Naive thymus-derived CD8-positive, alpha-beta T cell (primary cell): Measurements from ENCODE around the gene B4GALT5. TPM values are rescaled to one million over a fixed set of nuclear protein-coding genes. Genes with fewer than 3 reads are reported as not detected.

Experiments
- ATAC-seq, 2 donors: fragments of 150-1000 bp; cut with Tn5 transposase in 1 of 2; sonication (Bioruptor Pico), chemical (Tn5 transposase) in 1 of 2; 1 replicate in 1 of 2; 2 replicates in 1 of 2; pipeline ENCODE4 v1.10.0; 2021; ENCODE audit warnings: mild to moderate bottlenecking in 2 of 2, moderate library complexity in 2 of 2
- POLR2A ChIA-PET: fragments of 350-600 bp; sonication (Branson Sonifier 250); formaldehyde crosslinking; loops from one replicate; lab custom pipeline; 2021; ENCODE audit warnings: antibody characterized with exemption; lab: Charles Lee
- DNase-seq, 10 donors: peaks; one replicate each; pipeline versions ENCODE4 v3.0.0 to v3.0.0-alpha.2; 2020 to 2022
- H3K27ac Mint-ChIP-seq, 10 donors: one replicate each; pipeline ENCODE4 v1.8.0; 2020 to 2022; ENCODE audit warnings: mild to moderate bottlenecking in 10 of 10, mixed read lengths in 10 of 10, moderate library complexity in 4 of 10, inconsistent platforms in 1 of 10
- H3K27me3 Mint-ChIP-seq, 5 donors: one replicate each; pipeline ENCODE4 v1.8.0; 2021 to 2022; ENCODE audit warnings: mixed read lengths in 5 of 5
- H3K36me3 Mint-ChIP-seq, 3 donors: one replicate each; pipeline ENCODE4 v1.8.0; 2020 to 2022; ENCODE audit warnings: mixed read lengths in 3 of 3, mild to moderate bottlenecking in 2 of 3, inconsistent platforms in 1 of 3
- H3K4me1 Mint-ChIP-seq, 4 donors: one replicate each; pipeline ENCODE4 v1.8.0; 2021 to 2022; ENCODE audit warnings: mixed read lengths in 4 of 4
- H3K4me3 Mint-ChIP-seq, 10 donors: one replicate each; pipeline ENCODE4 v1.8.0; 2020 to 2022; ENCODE audit warnings: mild to moderate bottlenecking in 10 of 10, mixed read lengths in 10 of 10, moderate library complexity in 6 of 10, inconsistent platforms in 1 of 10
- H3K9me3 Mint-ChIP-seq, 9 donors: one replicate each; pipeline ENCODE4 v1.8.0; 2020 to 2022; ENCODE audit warnings: mixed read lengths in 9 of 9, mild to moderate bottlenecking in 3 of 9, inconsistent platforms in 1 of 9, moderate library complexity in 1 of 9
- polyA plus RNA-seq, 3 donors: library from polyadenylated mRNA; unstranded; fragments of 300-500 nt; fragmentation: Illumina TruSeq; gene quantifications; one replicate each; pipeline ENCODE4 v1.2.3, GENCODE V29; 2021
- total RNA-seq, 8 experiments: library from RNA in 2 of 8; stranded (reverse) in 2 of 8; gene quantifications; one replicate each; pipeline ENCODE4 v1.2.3 and lab custom pipeline; 2021 to 2026

B4GALT5 gene
- total and polyA plus RNA-seq, 5 experiments from 2014 or later: 0.34 to 6.8 (median 1.4) TPM

DNA sequence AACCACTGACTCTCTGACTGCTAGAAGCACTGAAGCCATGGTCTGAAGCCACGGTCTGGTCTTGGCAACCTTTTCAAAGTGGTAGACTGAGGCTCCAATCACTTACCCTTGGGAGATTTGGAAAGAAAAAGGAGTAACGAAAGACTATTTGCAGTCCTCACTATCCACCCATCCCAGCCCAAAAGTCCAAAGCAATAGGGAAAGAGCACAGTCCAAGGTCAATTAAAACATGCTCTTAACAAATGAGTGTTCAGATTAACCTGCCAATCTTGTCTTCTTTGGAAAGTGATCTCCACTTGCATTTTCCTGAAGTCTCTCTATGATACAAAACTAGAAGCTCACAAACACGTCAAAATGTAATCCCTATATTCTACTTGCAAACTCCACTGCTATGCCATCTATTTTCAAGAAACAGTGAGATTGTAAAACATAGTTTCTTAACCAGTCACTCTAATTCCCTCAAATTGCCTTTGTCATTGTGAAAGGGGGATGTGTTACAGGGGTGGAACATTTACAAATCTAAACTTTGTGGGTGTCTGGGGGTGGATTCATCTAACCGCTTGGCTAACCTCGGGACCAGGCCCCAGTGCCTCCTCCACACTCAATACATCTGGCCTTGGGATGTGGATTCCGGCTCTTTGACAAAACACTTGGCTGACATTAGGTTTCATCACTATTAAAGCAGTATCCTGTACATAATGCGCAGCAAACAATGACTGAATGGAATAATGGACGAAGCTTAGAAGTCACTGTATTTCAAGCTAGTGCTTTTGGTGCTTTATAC is 56.4 kb downstream of the B4GALT5 start:
- Mint-ChIP-seq H3K36me3 (peaks cover 0 to 44% (median 25%) of the 10 kb centered on the region in 3 donors), H3K9me3 (no peaks in the 10 kb centered on the region), H3K27me3 (no peaks in the 10 kb centered on the region), H3K27ac (peak overlapping the region in 2 of 10 donors; percentile 8 to 61), H3K4me1 (peaks cover 4 to 17% (median 9%) of the 10 kb centered on the region in 4 donors), H3K4me3 (no peak overlapping the region)
- POLR2A ChIA-PET: no interaction called here
- ATAC-seq: no peak
- no peak for DNase-seq

GRCh38 chr20:49656304-49656703 is 57.4 kb downstream of the B4GALT5 start:
- peak overlapping the region in 3 of 10 donors; percentile 34 to 69 (median 67) for H3K27ac Mint-ChIP-seq
- H3K27me3 Mint-ChIP-seq: no peaks in the 10 kb centered on the region
- no peak for ATAC-seq
- DNase-seq: no peak
- POLR2A ChIA-PET: no interaction called here
- peaks cover 0 to 46% (median 25%) of the 10 kb centered on the region in 3 donors for H3K36me3 Mint-ChIP-seq
- no peak overlapping the region for H3K4me3 Mint-ChIP-seq
- H3K9me3 Mint-ChIP-seq: no peaks in the 10 kb centered on the region
- H3K4me1 Mint-ChIP-seq: peaks cover 0 to 8% (median 5%) of the 10 kb centered on the region in 4 donors

GRCh38 chr20:49653925-49654434 is 59.7 kb downstream of the B4GALT5 start:
- Mint-ChIP-seq H3K27me3 (no peaks in the 10 kb centered on the region), H3K27ac (peak overlapping the region in 1 of 10 donors; percentile 26), H3K36me3 (peaks cover 0 to 55% (median 25%) of the 10 kb centered on the region in 3 donors), H3K4me3 (no peak overlapping the region), H3K4me1 (peaks cover 0 to 5% (median 5%) of the 10 kb centered on the region in 4 donors), H3K9me3 (no peaks in the 10 kb centered on the region)
- ATAC-seq (no peak), DNase-seq (no peak)
- POLR2A ChIA-PET: no interaction called here

- POLR2A ChIA-PET: no interaction called here
- Mint-ChIP-seq H3K36me3 (peaks cover 7 to 68% (median 23%) of the 10 kb centered on the region in 3 donors), H3K27ac (no peak overlapping the region)
These were observed 64.0 kb downstream of the B4GALT5 start for GRCh38 chr20:49649672-49650071.

GRCh38 chr20:49647550-49647949 is 66.1 kb downstream of the B4GALT5 start:
- Mint-ChIP-seq H3K4me1 (no peaks in the 10 kb centered on the region), H3K9me3 (no peaks in the 10 kb centered on the region), H3K27me3 (no peaks in the 10 kb centered on the region), H3K4me3 (no peak overlapping the region), H3K27ac (no peak overlapping the region), H3K36me3 (peaks cover 7 to 63% (median 13%) of the 10 kb centered on the region in 3 donors)
- POLR2A ChIA-PET: interaction anchor here (0.9 kb wide), 1 partner anchor 15 kb away, joined by 3 read pairs; no protein-coding TSS in a partner anchor
- ATAC-seq (no peak), DNase-seq (no peak)

More at GRCh38 chr20:49649672-49650071, 64.0 kb downstream of the B4GALT5 start:
- ATAC-seq (no peak), DNase-seq (no peak)
- Mint-ChIP-seq H3K9me3 (no peaks in the 10 kb centered on the region), H3K27me3 (no peaks in the 10 kb centered on the region), H3K4me1 (peaks cover 0 to 2% (median 0%) of the 10 kb centered on the region in 4 donors), H3K4me3 (no peak overlapping the region)

GRCh38 chr20:49646528-49646927 is 67.2 kb downstream of the B4GALT5 start:
- H3K27ac Mint-ChIP-seq: no peak overlapping the region
- no peaks in the 10 kb centered on the region for H3K9me3 Mint-ChIP-seq
- H3K4me3 Mint-ChIP-seq: no peak overlapping the region
- DNase-seq (no peak), ATAC-seq (no peak)
- POLR2A ChIA-PET: interaction anchor here (0.6 kb wide), 1 partner anchor 1070 kb away, joined by 7 read pairs; no protein-coding TSS in a partner anchor
- no peaks in the 10 kb centered on the region for H3K27me3 Mint-ChIP-seq
- peaks cover 9 to 68% (median 18%) of the 10 kb centered on the region in 3 donors for H3K36me3 Mint-ChIP-seq
- H3K4me1 Mint-ChIP-seq: peaks cover 0 to 6% (median 3%) of the 10 kb centered on the region in 4 donors

DNA sequence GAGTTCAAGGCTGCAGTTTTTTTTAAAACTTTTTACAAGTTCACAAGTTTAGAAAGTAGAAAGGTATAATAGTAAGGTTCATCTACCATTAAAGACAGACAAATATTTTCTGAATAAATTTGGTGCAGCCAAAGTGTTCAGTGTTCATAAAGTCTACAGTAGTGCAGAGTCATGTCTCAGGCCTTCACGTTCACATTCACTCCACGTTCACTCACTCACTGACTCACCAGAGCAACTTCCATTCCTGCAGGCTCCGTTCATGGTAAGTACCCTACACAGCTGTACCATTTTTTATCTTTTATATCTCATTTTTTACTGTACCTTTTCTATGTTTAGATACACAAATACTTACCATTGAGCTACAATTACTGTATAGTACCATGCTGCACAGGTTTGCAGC is 67.6 kb downstream of the B4GALT5 start:
- DNase-seq (no peak), ATAC-seq (no peak)
- Mint-ChIP-seq H3K27ac (no peak overlapping the region), H3K27me3 (no peaks in the 10 kb centered on the region), H3K4me1 (peaks cover 0 to 6% (median 3%) of the 10 kb centered on the region in 4 donors), H3K36me3 (peaks cover 13 to 72% (median 22%) of the 10 kb centered on the region in 3 donors), H3K4me3 (no peak overlapping the region), H3K9me3 (no peaks in the 10 kb centered on the region)
- POLR2A ChIA-PET: interaction anchor here (0.6 kb wide), 1 partner anchor 1071 kb away, joined by 7 read pairs; no protein-coding TSS in a partner anchor

DNA sequence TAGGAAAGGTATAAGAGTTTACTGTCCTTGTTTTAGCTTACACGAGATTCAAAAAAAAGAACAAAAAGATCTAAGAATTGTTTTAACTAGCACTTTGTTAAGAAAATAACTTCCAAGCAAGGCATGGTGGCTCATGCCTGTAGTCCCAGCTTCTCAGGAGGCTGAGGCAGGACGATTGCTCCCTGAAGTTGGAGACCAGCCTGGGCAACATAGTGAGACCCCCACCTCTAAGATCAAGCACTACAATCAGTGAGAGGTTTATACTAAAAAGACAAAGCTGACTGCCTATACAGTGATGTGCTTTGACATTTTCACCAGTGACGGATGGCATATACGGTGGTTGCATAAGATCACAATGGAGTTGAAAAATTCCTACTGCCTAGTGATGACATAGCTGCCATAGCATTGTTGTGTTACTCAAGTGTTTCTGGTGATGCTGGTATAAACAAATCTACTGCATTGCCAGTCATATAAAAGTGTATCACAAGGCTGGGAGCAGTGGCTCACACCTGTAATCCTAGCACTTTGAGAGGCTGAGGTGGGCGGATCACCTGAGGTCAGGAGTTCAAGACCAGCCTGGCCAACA is 68.6 kb downstream of the B4GALT5 start:
- peak overlapping the region in 1 of 10 donors; percentile 7 for H3K27ac Mint-ChIP-seq
- POLR2A ChIA-PET: no interaction called here
- DNase-seq (no peak), ATAC-seq (no peak)
- peaks cover 14 to 83% (median 29%) of the 10 kb centered on the region in 3 donors for H3K36me3 Mint-ChIP-seq
- no peak overlapping the region for H3K4me3 Mint-ChIP-seq
- H3K27me3 Mint-ChIP-seq: no peaks in the 10 kb centered on the region
- H3K9me3 Mint-ChIP-seq: no peaks in the 10 kb centered on the region
- H3K4me1 Mint-ChIP-seq: peaks cover 0 to 6% (median 3%) of the 10 kb centered on the region in 4 donors

DNA sequence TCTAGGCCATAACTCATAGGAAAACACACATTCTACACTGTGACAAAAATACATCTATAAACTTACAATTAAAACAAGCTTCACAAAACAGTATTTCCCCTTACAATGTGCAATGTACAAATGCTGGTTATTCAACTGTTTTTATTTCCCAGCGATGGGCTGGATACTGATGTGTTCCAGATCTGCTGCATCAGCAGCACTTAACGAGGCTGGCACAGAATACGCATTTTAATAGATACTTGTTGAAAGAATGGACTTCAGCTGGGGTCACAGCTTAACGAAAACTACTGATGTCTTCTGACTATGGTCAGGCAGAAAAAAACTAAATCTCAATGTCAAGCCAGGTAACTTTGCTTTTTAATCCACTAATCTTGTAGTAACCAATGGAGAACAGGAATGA is 70.9 kb downstream of the B4GALT5 start:
- no peak for DNase-seq
- Mint-ChIP-seq H3K36me3 (peaks cover 11 to 83% (median 32%) of the 10 kb centered on the region in 3 donors), H3K27ac (peak overlapping the region in 1 of 10 donors; percentile 35), H3K4me1 (peaks cover 0 to 6% (median 3%) of the 10 kb centered on the region in 4 donors), H3K27me3 (no peaks in the 10 kb centered on the region), H3K9me3 (no peaks in the 10 kb centered on the region), H3K4me3 (no peak overlapping the region)
- POLR2A ChIA-PET: no interaction called here
- no peak for ATAC-seq

DNA sequence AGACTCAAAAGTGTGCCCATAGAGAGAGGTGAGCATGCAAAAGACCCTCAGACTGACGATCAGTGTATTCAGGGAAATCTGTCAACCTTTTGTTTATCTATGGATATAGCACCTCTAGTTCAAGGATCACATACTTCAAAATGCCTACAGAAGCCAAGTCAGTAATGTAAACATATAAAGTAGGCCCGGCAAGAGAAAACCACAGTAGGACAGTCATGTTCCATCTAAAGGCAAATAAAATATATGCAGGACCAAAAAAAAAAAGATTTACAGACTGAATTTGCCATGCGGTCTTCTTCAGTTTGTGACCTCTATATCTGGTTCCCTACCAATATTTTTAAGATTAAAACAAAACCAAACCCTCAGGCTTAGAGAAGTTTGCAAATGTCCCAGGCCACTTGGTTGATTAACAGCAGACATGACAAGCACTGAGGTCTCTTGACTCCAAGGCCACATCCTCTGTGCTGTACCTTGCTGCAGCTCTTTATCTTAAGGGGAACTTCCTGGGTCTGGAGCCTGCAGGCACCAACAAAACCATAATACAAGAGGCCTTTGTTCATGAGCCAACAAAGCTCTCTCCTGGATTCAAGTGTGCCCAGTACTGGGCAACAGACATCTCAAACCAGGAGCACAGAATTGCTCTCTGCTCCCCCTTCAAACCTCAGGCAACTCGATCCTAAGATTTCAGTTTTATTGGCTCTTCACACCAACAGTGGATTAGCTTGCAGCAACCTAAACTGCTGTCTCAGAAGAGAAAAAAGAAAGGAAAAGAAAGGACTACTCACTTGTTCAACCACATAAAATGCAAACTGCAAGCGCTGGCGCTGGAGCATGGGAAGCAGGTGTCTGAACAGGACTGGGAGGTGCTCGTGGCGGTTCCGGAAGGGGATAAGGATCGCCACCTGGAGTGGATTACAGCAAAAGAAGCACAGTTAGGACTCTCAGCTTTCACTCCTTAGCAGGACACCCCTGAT is 71.7 kb downstream of the B4GALT5 start:
- H3K36me3 Mint-ChIP-seq: peaks cover 7 to 84% (median 33%) of the 10 kb centered on the region in 3 donors
- POLR2A ChIA-PET: no interaction called here
- DNase-seq: no peak
- H3K9me3 Mint-ChIP-seq: no peaks in the 10 kb centered on the region
- no peaks in the 10 kb centered on the region for H3K27me3 Mint-ChIP-seq
- H3K4me1 Mint-ChIP-seq: peaks cover 0 to 6% (median 3%) of the 10 kb centered on the region in 4 donors
- no peak overlapping the region for H3K4me3 Mint-ChIP-seq
- no peak for ATAC-seq
- peak overlapping the region in 5 of 10 donors; percentile 24 to 72 (median 46) for H3K27ac Mint-ChIP-seq

DNA sequence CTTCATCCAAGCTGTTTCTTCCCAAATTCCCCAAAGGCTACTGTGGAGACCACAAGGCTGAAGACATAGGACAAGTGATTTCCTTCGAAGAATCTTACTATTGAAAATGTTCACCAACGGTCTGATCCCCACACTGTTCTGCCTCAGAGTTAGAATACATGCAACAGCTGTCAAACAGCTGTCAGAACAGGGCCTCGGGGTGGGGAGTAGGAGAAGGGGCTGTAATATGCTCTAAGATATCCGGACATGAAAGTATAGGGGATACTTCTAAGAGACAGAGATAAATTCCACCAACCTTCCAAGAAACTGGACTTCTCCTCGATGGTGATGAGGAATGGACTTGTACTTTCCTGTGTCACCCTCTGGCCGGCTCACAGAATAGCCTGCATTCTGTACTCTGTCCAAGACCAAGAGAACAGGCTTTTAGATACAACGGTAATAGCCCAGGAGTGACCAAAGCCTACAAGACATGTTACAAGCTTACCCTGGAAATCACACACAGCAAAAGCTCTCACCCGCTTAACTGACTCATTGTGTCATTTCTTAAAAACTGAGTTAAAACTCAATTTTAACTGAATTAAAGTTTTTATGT is 76.5 kb downstream of the B4GALT5 start:
- no peaks in the 10 kb centered on the region for H3K9me3 Mint-ChIP-seq
- H3K27me3 Mint-ChIP-seq: no peaks in the 10 kb centered on the region
- DNase-seq (no peak), ATAC-seq (no peak)
- POLR2A ChIA-PET: no interaction called here
- no peak overlapping the region for H3K27ac Mint-ChIP-seq
- peaks cover 7 to 74% (median 38%) of the 10 kb centered on the region in 3 donors for H3K36me3 Mint-ChIP-seq
- no peak overlapping the region for H3K4me3 Mint-ChIP-seq
- peaks cover 0 to 3% (median 1%) of the 10 kb centered on the region in 4 donors for H3K4me1 Mint-ChIP-seq
